ENCODE data around the gene SUSD4. TPM values are rescaled to one million over a fixed set of nuclear protein-coding genes. Genes with fewer than 3 reads are reported as not detected.

The SUSD4 gene
- total RNA-seq, 1 donor from 2014 or later = 42.2 TPM

DNA sequence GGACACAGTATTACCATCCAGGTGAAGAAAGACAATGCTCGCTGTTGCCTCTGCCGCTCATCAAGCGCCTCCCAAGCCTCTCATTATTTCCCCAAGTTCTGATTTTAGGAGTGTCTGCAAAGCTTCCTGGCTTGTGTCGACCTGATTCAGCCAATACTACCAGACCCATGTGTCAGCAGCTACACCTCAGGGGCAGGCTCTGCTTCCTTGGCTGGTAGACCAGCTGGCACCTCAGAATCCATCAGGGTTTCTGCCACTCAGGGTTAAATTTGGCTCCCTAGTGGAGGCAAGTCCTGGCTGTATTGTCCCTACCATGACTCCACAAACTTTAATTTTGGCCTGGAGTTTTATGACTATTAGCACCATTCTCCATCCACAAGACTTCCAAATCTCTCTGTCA is 35.4 kb downstream of the SUSD4 start:
- peak; percentile 83 for ATAC-seq

DNA sequence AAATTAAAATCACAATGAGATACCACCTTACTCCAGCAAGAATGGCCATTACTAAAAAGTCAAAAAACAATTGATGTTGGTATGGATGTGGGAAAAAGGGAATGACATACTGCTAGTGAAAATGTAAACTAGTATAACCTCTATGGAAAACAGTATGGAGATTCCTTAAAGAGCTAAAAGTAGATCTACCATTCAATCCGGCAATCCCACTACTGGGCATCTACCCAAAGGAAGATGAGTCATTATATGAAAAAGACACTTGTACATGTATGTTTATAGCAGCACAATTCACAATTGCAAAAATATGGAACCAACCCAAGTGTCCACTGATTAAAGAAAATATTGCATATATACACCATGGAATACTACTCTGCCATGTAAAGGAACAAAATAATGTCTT is 37.2 kb downstream of the SUSD4 start:
- no peak for ATAC-seq

GRCh38 chr1:223323491-223324484 is 40.2 kb downstream of the SUSD4 start:
- no peak for ATAC-seq

GRCh38 chr1:223322868-223323267 is 41.1 kb downstream of the SUSD4 start:
- no peak for ATAC-seq

GRCh38 chr1:223320959-223321358 is 43.0 kb downstream of the SUSD4 start:
- no peak for ATAC-seq

GRCh38 chr1:223319905-223320580 is 43.9 kb downstream of the SUSD4 start:
- peak; percentile 85 for ATAC-seq

- peak; percentile 99 for ATAC-seq
Measured at GRCh38 chr1:223319398-223319797, 44.6 kb downstream of the SUSD4 start.

DNA sequence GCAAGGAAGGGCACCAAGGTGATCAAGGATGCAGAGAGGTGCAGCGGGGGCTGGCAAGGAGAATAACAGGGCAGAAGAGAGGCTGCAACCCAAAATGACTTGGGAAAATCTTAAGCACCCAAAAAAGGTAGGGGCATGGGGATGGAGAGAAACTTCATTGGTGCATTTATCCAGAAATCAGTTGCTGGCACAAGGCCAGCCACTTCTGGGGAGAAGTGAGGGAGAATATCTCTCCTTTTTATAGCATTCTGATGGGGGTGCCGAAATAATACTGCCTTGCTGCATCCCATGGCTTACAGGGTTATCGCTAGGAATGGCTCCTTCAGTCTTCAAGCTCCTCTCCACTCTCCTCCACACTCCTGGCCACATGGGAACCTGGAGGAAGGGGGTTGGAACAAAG is 47.9 kb downstream of the SUSD4 start:
- ATAC-seq = no peak

DNA sequence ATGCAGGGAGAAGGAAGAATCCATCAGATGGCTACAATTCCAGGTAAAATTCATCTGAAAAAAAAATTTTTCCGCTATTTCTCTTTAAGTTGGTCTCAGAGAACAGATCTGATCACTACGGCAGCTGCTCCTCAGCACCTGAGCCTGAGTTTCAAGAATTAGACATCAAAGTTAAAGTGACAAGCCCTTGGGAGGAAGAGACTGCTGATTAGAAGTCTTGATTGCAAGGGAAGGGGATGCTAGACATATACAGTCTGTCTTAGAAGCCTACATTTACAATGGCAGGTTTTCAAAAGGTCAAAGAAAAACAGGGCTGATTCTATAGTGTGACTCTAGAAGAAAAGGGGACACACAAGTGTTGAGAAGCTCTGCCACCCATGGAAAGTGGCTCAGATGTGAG is 48.3 kb downstream of the SUSD4 start:
- ATAC-seq = no peak

GRCh38 chr1:223313415-223313754 is 50.6 kb downstream of the SUSD4 start:
- peak; percentile 11 for ATAC-seq

DNA sequence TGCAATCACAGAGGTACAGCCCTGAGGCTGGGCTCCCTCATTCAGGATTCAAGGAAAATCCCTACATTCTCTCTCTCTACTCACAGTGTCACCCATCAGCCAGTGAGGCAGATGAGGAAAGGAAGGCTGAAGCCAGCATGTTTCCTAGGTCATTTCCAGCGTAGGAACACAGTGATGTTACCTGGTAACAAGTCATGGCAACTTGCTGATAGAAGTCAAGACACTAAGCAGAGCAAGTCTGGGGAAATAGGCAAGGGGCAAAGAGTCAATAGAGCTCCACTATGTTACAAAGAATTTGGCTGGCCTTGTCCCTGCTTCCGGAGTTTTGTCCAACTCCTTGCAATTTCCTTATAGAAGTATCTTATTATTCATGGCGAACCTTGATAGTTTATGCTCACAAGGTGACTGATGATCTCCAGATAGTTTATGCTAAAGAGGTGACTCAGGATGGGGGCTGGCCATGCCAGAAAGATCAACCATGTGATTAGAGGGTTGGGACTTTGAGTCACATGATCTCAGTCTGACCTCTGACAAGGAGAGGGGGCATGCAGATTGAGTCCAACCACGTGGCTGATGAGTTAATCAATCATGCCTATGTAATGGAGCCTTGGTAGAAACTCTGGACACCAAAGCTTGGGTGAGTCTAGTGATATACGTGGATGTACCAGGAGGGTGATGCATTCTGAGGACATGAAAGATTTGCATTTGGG is 51.1 kb downstream of the SUSD4 start:
- peak; percentile 49 for ATAC-seq

GRCh38 chr1:223312273-223312672 is 51.7 kb downstream of the SUSD4 start:
- no peak for ATAC-seq

DNA sequence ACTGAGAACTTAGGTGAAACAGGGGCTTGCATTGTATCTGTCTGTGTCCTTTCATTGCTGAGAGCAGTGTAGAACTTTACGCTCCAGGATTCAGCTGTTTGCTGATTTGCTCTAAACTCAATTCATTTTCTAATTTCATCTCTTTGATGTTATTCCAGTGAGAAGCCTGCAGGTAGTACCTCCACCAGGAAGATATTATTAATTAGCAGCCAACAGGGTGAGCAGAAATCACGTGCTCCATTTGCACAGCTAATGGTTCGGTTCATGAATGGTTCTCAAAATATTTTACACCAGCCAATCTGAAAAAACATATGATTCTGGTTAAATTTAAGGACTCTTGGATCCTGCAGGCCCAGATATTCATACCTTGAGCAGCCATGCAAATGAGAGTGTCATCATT is 52.1 kb downstream of the SUSD4 start:
- ATAC-seq = no peak

GRCh38 chr1:223308136-223308535 is 55.8 kb downstream of the SUSD4 start:
- no peak for ATAC-seq

GRCh38 chr1:223307544-223307943 is 56.4 kb downstream of the SUSD4 start:
- no peak for ATAC-seq

DNA sequence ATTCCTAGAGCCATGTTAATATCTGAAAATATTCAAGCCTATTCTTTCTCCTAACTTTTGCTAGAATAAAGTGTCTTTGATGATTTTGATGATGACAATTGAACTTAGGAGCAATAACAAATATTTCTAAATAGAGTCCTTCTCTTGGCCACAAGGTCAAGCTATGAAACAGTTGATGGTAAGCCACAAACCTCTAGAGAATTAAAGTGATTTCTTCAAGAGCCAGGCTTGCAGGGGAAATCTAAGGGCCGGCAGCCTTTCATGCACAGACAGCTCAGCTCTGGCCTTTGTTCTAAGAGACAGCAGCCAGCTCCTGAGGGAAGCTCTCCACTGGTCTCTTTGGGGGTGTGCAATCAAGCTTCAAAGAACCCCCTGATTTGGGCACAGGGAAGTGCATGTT is 59.0 kb downstream of the SUSD4 start:
- ATAC-seq = no peak

DNA sequence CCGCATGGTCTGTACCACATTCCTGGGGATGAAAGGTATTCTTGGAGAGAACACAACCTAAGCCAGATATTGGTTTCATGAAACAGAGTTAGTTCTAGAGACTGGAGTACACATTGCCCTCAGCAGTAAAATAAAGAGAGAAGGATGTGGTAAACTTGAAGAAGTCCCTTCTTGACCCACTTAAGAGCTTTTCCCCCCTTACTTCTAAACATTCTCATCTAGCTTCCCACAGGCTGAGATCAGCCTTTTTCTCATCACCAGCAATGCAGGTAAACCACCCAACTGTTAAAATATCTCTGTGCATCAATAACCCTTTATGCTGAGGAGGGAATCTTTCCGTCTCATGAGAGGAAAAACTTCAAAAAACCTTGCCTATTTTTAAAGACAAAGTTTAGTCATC is 62.6 kb downstream of the SUSD4 start:
- no peak for ATAC-seq

DNA sequence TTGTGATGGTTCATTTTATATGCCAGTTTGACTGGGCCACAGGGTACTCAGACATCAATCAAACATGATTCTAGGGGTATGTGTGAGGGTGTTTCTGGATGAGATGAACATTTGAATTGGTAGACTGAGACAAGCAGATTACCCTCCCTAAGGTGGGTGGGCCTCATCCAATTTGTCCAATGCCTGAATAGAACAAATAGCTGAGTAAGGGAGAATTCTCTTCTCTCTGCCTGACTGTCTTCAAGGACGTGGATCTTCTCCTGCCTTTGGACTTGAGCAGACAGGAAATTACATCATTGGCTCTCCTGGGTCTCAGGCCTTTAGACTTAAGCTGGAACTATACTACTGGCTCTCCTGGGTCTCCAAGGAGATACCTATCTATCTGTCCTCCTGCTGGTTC is 64.4 kb downstream of the SUSD4 start:
- ATAC-seq = no peak

GRCh38 chr1:223298701-223299100 is 65.3 kb downstream of the SUSD4 start:
- ATAC-seq = no peak

- no peak for ATAC-seq
Measured at GRCh38 chr1:223297800-223298199, 66.2 kb downstream of the SUSD4 start.

DNA sequence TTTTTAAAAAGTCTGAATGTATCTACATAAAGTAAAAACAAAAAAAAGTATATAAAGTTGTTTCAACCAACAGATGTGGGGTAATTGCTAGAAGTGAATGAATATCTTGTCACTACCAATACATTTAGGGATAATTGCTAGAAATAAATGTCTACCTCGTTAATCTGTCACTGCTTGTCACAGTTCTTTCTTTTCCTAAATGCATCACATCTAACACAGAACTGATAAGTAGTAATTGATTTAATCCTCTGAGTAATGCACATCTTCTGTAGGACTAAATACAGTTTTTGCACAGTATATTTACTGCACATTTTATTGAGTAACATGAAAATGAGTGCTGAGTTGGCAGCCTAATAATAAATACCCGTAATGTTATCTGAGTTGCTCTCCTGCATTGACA is 72.2 kb downstream of the SUSD4 start:
- ATAC-seq = no peak

DNA sequence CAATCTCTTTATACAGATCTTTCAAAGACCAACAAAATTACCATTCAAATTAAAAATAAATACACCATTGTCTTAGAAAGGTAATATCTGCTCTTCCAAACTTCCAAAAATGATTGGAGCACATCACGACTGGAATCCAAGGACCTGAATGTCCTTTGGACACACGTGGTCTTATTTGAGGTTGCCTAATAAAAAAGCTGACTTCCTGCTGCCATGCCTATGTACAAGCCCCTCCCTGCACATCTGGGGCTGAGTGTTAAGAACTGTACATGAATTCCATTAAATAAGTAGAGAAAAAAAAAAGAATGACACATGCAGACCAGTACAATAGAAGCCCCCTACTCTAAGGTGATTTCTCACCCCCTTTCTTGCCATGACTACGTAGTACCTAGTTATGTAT is 73.6 kb downstream of the SUSD4 start:
- no peak for ATAC-seq

DNA sequence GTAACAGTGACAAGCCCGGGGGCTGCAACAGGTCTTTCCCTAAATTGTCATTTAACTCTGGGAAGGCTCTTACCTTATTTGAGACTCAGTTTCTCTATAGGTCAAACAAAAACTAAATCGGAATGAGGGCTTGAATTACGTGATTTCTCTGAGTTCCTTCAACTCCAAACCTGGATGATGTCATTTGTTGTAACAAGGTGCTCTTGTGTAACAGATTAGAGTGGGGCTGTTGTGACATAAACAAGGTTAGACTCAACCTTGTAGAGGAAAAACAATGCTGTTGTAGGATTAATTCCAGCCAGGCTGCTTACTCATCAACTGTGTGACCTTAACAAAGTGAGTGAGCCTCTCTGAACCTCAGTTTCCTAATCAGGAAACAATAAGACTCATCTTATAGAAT is 74.4 kb downstream of the SUSD4 start:
- peak; percentile 92 for ATAC-seq

All from esophagus mucosa (tissue), 1 donor.